ENCODE results near the gene ASB10. TPM values are rescaled to one million over a fixed set of nuclear protein-coding genes. Genes with fewer than 3 reads are reported as not detected.
A peak's percentile ranks its signal among the peaks of the same experiment; 100 is the strongest.

The ASB10 gene
- total RNA-seq, 1 donor: not detected

DNA sequence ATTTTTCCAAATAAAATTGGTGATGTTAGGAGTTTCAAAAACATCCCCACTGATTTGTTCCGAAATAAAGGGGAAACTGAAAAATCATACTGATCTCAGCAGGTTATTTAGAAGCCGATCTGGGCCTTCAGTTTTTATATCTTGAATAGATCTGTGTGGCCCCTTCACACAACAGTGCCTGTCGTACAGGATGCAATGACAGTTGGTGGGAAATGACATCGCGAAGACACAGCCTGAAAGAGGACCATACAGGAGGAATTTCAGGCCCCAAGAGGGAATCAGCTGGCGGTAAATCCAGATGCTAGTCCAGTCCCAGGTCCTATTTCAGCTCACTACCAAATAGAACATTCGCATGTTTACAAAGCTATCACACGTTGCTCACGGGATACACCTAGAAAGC lies 20.3 kb upstream of the ASB10 start:
- H3K27me3 ChIP-seq (ENCODE audit: insufficient read depth, low read length): peaks cover 39% of the 10 kb centered on the region
- no peak overlapping the region for H2AFZ ChIP-seq (ENCODE audit: low read length)
- H3K4me2 ChIP-seq (ENCODE audit: insufficient read depth, low read length): no peak overlapping the region
- no peaks in the 10 kb centered on the region for H3K4me1 ChIP-seq (ENCODE audit: insufficient read depth, low read length)
- H3K4me3 ChIP-seq (ENCODE audit: insufficient read depth, low read length): no peak overlapping the region
- H3K79me2 ChIP-seq (ENCODE audit: insufficient read depth, low read length): no peaks in the 10 kb centered on the region
- peaks cover 3% of the 10 kb centered on the region for H4K20me1 ChIP-seq (ENCODE audit: insufficient read depth, low read length)
- H3K36me3 ChIP-seq (ENCODE audit: insufficient read depth, low read length): peaks cover 4% of the 10 kb centered on the region
- TF ChIP-seq CTCF (IDR thresholded peaks at IDR 0.05; ENCODE audit: extremely low read depth, low read depth, low read length): no peak
- H3K9me3 ChIP-seq (ENCODE audit: low read depth, low read length): no peaks in the 10 kb centered on the region
- no peak overlapping the region for H3K27ac ChIP-seq (ENCODE audit: low read depth, low read length)
- DNase-seq (ENCODE audit: insufficient read length, low spot score, missing footprints): peak; percentile 65

DNA sequence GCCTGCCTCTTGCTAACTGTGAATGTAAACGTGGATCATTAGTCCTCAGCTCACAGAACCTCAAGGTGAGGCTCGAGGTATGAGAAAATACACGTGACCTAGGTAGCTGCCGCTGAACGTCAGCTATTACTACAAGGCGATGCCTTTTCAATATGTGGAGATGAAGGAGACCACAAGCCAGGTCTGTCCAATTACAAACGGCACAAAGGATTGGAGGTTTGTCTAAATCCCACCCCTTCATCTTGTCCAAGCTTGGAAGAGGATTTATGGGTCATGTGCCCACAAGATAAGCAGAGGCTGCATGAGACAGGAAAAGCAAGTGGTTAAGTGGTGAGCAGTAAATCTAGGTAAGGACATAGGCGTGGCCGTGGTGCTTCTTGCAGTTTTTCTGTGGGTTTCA lies 19.9 kb upstream of the ASB10 start:
- H3K27me3 ChIP-seq (ENCODE audit: insufficient read depth, low read length): peaks cover 43% of the 10 kb centered on the region
- peak; percentile 30 for DNase-seq (ENCODE audit: insufficient read length, low spot score, missing footprints)

DNA sequence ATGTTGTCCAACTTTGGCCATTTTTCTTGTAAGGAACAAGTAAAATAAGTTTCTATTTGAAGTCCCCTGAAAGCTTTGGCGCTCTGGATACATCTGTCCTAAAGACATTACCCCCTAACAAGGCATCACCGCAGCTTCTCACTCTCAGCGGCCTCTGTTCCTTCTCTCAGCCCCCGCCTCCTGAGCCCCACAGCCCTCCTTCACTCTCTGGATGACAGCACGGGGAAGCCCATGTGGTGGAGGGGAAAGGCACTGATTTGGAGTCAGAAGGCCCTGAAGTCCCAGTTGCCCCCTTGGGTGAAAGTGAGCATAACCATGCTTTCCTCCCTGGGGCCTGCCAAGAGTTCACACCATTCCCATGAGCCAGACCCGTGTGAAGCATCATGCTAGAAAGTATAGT lies 18.7 kb upstream of the ASB10 start:
- Histone ChIP-seq H4K20me1 (ENCODE audit: insufficient read depth, low read length) (no peaks in the 10 kb centered on the region), H3K4me3 (ENCODE audit: insufficient read depth, low read length) (no peak overlapping the region), H3K27me3 (ENCODE audit: insufficient read depth, low read length) (peaks cover 51% of the 10 kb centered on the region), H3K9me3 (ENCODE audit: low read depth, low read length) (no peaks in the 10 kb centered on the region), H3K4me2 (ENCODE audit: insufficient read depth, low read length) (no peak overlapping the region), H3K27ac (ENCODE audit: low read depth, low read length) (no peak overlapping the region), H3K4me1 (ENCODE audit: insufficient read depth, low read length) (no peaks in the 10 kb centered on the region), H3K36me3 (ENCODE audit: insufficient read depth, low read length) (no peaks in the 10 kb centered on the region), H2AFZ (ENCODE audit: low read length) (no peak overlapping the region), H3K79me2 (ENCODE audit: insufficient read depth, low read length) (no peaks in the 10 kb centered on the region)
- peak; percentile 57 for DNase-seq (ENCODE audit: insufficient read length, low spot score, missing footprints)
- TF ChIP-seq CTCF (IDR thresholded peaks at IDR 0.05; ENCODE audit: extremely low read depth, low read depth, low read length): no peak

More for the DNA sequence above, 19.9 kb upstream of the ASB10 start:
- no peak overlapping the region for H3K4me2 ChIP-seq (ENCODE audit: insufficient read depth, low read length)
- no peak overlapping the region for H3K27ac ChIP-seq (ENCODE audit: low read depth, low read length)
- H3K9me3 ChIP-seq (ENCODE audit: low read depth, low read length): no peaks in the 10 kb centered on the region
- peaks cover 2% of the 10 kb centered on the region for H3K36me3 ChIP-seq (ENCODE audit: insufficient read depth, low read length)
- no peaks in the 10 kb centered on the region for H3K4me1 ChIP-seq (ENCODE audit: insufficient read depth, low read length)
- H3K4me3 ChIP-seq (ENCODE audit: insufficient read depth, low read length): no peak overlapping the region
- H3K79me2 ChIP-seq (ENCODE audit: insufficient read depth, low read length): no peaks in the 10 kb centered on the region
- H4K20me1 ChIP-seq (ENCODE audit: insufficient read depth, low read length): peaks cover 3% of the 10 kb centered on the region
- no peak overlapping the region for H2AFZ ChIP-seq (ENCODE audit: low read length)
- TF ChIP-seq CTCF (IDR thresholded peaks at IDR 0.05; ENCODE audit: extremely low read depth, low read depth, low read length): no peak

GRCh38 chr7:151204383-151205032 lies 17.5 kb upstream of the ASB10 start:
- Histone ChIP-seq H3K9me3 (ENCODE audit: low read depth, low read length) (no peaks in the 10 kb centered on the region), H3K27ac (ENCODE audit: low read depth, low read length) (no peak overlapping the region), H3K27me3 (ENCODE audit: insufficient read depth, low read length) (peaks cover 56% of the 10 kb centered on the region), H3K79me2 (ENCODE audit: insufficient read depth, low read length) (no peaks in the 10 kb centered on the region), H3K4me2 (ENCODE audit: insufficient read depth, low read length) (no peak overlapping the region), H3K4me3 (ENCODE audit: insufficient read depth, low read length) (no peak overlapping the region), H4K20me1 (ENCODE audit: insufficient read depth, low read length) (no peaks in the 10 kb centered on the region), H3K4me1 (ENCODE audit: insufficient read depth, low read length) (no peaks in the 10 kb centered on the region), H3K36me3 (ENCODE audit: insufficient read depth, low read length) (no peaks in the 10 kb centered on the region), H2AFZ (ENCODE audit: low read length) (no peak overlapping the region)
- no peak for TF ChIP-seq CTCF (IDR thresholded peaks at IDR 0.05; ENCODE audit: extremely low read depth, low read depth, low read length)
- DNase-seq (ENCODE audit: insufficient read length, low spot score, missing footprints): peak; percentile 88
